Measurements from ENCODE around the gene FOXD3. TPM values are rescaled to one million over a fixed set of nuclear protein-coding genes. Genes with fewer than 3 reads are reported as not detected.
A peak's percentile ranks its signal among the peaks of the same experiment; 100 is the strongest.

FOXD3 gene
- total RNA-seq (1 to 10 TPM; 3.1 to 5.0 (median 4.1) TPM), polyA plus RNA-seq (under 1 TPM in 1 of 3 donors, not detected in 2; 0.31 TPM)

DNA sequence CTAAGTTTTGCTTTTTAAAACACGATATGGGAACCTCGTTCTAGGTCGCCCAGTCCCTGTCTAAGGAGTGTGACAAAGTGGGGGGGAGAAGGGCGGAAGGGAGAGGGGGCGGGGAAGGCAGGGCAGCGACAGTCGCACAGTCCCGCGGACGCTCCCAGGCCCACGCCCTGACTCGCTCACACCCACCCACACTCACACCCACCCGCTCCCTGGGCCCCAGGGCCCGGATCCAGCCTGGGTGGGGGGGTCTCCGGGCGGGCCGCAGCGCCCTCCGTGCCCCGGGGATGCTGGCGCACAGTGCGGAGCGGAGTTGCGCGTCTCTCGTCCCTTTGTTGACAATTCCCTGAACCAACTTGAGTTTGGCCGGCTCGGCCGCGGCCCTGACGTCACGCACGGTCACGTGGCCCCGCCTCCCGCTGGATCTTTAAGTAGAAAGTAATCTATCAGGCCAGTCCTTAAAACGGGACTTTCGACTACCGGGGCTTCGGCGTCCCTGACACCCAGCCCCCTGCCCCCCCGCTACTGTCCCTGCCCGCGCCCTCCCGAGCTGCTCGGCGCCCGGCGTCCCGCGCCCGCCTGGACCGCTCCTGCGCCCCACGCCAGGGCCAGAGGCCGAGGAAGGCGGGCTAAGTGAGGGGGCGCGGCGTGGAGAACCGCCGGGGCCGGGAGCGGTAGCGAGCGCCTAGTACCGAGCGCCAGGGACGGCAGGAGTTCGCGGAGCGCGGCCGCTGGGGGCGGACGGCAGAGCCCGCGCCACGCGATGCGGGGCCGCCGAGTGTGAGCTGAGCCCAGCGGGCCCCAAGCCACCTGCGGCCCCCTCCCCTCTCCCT, at the start of gene FOXD3:
FOXD3 (plus strand) TSS at position 454 of the 830 bp plus-strand sequence. CDS start 492 bp downstream, outside the sequence.
- WGBS, 2 donors = 1% methylated on average over 85 of the region's 85 CpGs
- Histone ChIP-seq H3K36me3 (no peaks in the 10 kb centered on the region), H3K9me3 (peaks cover 0 to 7% (median 1%) of the 10 kb centered on the region in 4 donors), H3K27ac (peak within 1 kb of the TSS; percentile 36 to 59 (median 54)), H3K4me3 (peak within 1 kb of the TSS; percentile 31 to 54 (median 46)), H3K4me1 (peaks cover 0 to 55% (median 36%) of the 10 kb centered on the region in 4 donors), H3K27me3 (peaks cover 85 to 100% (median 100%) of the 10 kb centered on the region in 3 donors)
- intact Hi-C loops (cut with DNase I) = loop anchor here (2.0 to 10.0 kb wide), 3 partner anchors 44 to 478 kb away; partner anchors contain the start of gene ALG6
- peak; percentile 85 for DNase-seq
- TF ChIP-seq POLR2AphosphoS5 (IDR thresholded peaks at IDR 0.05) (peak; percentile 52 to 67 (median 59)), EP300 (IDR thresholded peaks at IDR 0.05) (no peak)
- TF ChIP-seq, protein P1, sequence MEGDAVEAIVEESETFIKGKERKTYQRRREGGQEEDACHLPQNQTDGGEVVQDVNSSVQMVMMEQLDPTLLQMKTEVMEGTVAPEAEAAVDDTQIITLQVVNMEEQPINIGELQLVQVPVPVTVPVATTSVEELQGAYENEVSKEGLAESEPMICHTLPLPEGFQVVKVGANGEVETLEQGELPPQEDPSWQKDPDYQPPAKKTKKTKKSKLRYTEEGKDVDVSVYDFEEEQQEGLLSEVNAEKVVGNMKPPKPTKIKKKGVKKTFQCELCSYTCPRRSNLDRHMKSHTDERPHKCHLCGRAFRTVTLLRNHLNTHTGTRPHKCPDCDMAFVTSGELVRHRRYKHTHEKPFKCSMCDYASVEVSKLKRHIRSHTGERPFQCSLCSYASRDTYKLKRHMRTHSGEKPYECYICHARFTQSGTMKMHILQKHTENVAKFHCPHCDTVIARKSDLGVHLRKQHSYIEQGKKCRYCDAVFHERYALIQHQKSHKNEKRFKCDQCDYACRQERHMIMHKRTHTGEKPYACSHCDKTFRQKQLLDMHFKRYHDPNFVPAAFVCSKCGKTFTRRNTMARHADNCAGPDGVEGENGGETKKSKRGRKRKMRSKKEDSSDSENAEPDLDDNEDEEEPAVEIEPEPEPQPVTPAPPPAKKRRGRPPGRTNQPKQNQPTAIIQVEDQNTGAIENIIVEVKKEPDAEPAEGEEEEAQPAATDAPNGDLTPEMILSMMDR (IDR thresholded peaks at IDR 0.05) = no peak

DNA sequence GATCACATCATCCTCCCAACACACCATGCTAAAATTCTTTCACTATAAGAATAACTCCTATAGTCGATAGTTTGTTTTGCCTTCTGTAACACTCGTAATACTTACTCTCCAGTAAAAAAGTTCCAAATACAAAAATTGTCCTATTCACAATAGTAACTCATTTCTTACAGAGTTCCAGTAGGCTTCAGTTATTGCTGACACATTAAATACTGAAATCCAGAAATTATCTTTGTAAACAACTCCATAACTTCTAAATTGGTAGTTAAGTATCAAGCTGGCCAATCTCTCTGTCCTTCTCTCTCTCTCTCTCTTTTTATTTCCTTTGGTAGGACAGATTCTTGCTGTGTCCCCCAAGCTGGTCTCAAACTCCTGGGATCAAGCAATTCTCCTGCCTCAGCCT, 49.6 kb upstream of the FOXD3 start:
- intact Hi-C loops (cut with DNase I) = no loop called here
- no peaks in the 10 kb centered on the region for H3K36me3 ChIP-seq
- WGBS, 2 donors = 82 to 84% methylated on average over 2 of the region's 2 CpGs
- DNase-seq = no peak
- no peaks in the 10 kb centered on the region for H3K9me3 ChIP-seq
- H3K27ac ChIP-seq = no peak overlapping the region
- peaks cover 0 to 10% (median 2%) of the 10 kb centered on the region in 4 donors for H3K4me1 ChIP-seq
- TF ChIP-seq, protein P1 (IDR thresholded peaks at IDR 0.05) = no peak
- TF ChIP-seq POLR2A (IDR thresholded peaks at IDR 0.05) = no peak
- TF ChIP-seq POLR2AphosphoS5 (IDR thresholded peaks at IDR 0.05) = no peak
- TF ChIP-seq EP300 (IDR thresholded peaks at IDR 0.05) = no peak
- H3K4me3 ChIP-seq = no peak overlapping the region
- H3K27me3 ChIP-seq = no peaks in the 10 kb centered on the region

DNA sequence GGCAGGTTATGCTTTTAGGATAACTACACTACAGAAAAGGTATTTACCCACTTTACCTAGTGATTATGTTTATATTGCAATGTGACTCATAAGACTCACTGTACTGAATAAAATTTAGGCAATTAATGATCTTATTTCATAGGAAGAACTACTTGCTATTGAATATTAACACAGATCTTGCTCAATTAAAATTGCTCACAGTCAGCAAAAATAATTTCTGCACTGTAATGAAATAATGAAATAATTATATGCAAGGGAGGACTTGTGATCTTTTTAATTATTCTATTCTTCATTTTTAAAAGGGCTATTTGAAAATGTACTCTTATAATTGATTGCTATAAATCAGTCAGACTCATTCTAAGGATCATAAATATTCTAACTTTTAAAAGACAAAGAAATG, 48.0 kb upstream of the FOXD3 start:
- no peak for DNase-seq
- Histone ChIP-seq H3K9me3 (no peaks in the 10 kb centered on the region), H3K4me1 (peaks cover 0 to 10% (median 2%) of the 10 kb centered on the region in 4 donors), H3K4me3 (no peak overlapping the region), H3K27ac (no peak overlapping the region), H3K36me3 (no peaks in the 10 kb centered on the region), H3K27me3 (no peaks in the 10 kb centered on the region)
- TF ChIP-seq, protein P1 (IDR thresholded peaks at IDR 0.05) = no peak
- TF ChIP-seq POLR2AphosphoS5 (IDR thresholded peaks at IDR 0.05) (no peak), POLR2A (IDR thresholded peaks at IDR 0.05) (no peak), EP300 (IDR thresholded peaks at IDR 0.05) (no peak)
- intact Hi-C loops (cut with DNase I) = no loop called here

DNA sequence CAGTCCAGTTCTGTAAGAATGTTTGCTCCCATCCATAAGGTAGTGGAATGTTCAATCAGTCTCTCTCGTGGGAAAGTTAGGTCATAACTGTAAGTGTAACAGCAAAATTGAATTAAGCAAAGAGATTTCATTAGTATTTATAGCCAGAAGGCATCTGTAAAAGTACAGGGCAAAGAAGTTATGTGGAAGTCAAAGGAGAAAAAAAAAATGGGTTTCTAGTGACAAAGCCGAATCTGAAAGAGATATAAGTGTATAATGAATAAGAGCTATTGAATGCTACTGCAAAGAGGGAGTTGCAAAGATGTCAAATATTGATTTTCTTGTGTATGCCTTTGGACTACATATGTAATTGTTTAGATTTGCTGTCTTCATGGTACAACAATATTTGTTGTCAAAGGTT, 47.4 kb upstream of the FOXD3 start:
- intact Hi-C loops (cut with DNase I) = no loop called here
- no peak for DNase-seq
- WGBS, 2 donors = 70 to 75% methylated on average over 2 of the region's 2 CpGs
- Histone ChIP-seq H3K36me3 (no peaks in the 10 kb centered on the region), H3K27me3 (no peaks in the 10 kb centered on the region), H3K4me3 (no peak overlapping the region), H3K4me1 (peaks cover 0 to 10% (median 2%) of the 10 kb centered on the region in 4 donors), H3K9me3 (no peaks in the 10 kb centered on the region), H3K27ac (no peak overlapping the region)
- TF ChIP-seq POLR2A (IDR thresholded peaks at IDR 0.05) (no peak), EP300 (IDR thresholded peaks at IDR 0.05) (no peak), POLR2AphosphoS5 (IDR thresholded peaks at IDR 0.05) (no peak)
- TF ChIP-seq, protein P1 (IDR thresholded peaks at IDR 0.05) = no peak
